IMR-90 (cell line): ENCODE results near the gene MGAT5B. TPM values are rescaled to one million over a fixed set of nuclear protein-coding genes. Genes with fewer than 3 reads are reported as not detected.

Source experiments
- ATAC-seq: fragments of 200-7000 bp; cut with Tn5 transposase; 2 replicates; pipeline ENCODE4 v1.9.1; 2020; ENCODE audit warnings: low read depth, mild to moderate bottlenecking, moderate library complexity
- BruUV-seq: library from RNA; stranded (reverse); fragments of 400-500 nt; replicated peaks from 2 replicates; lab custom pipeline; 2021; lab: Mats Ljungman, UMichigan
- CTCF ChIA-PET: fragments of 300-600 bp; formaldehyde crosslinking; extraction: SDS; loops from one replicate; lab custom pipeline; 2021; ENCODE audit warnings: antibody characterized with exemption; lab: Yijun Ruan, JAX
- POLR2A ChIA-PET: fragments of 300-600 bp; sonication (Branson Sonifier 250); formaldehyde crosslinking; loops from one replicate; lab custom pipeline; 2022; ENCODE audit warnings: antibody characterized with exemption; ENCODE audit not compliant: unreplicated experiment; lab: Charles Lee
- DNase-seq: peaks from one replicate; pipeline ENCODE4 v3.0.0; 2013
- H2AFZ ChIP-seq: replicated peaks from 2 replicates; pipeline ENCODE3; 2013; ENCODE audit warnings: low read length, mild to moderate bottlenecking; ENCODE audit not compliant: poor library complexity
- H2AK5ac ChIP-seq: 2 replicates; pipeline ENCODE4 v1.6.1; 2013; ENCODE audit warnings: low read depth, low read length, inconsistent platforms
- H2AK9ac ChIP-seq: replicated peaks from 2 replicates; pipeline ENCODE3; 2013; ENCODE audit warnings: mild to moderate bottlenecking, low read depth, low read length, moderate library complexity; ENCODE audit not compliant: poor library complexity
- H2BK120ac ChIP-seq: 2 replicates; pipeline ENCODE4 v1.6.1; 2013; ENCODE audit warnings: low read depth, low read length, inconsistent platforms
- H2BK15ac ChIP-seq: 3 replicates; pipeline ENCODE4 v1.6.1; 2013; ENCODE audit warnings: low read depth, low read length, inconsistent platforms
- H2BK20ac ChIP-seq: 2 replicates; pipeline ENCODE4 v1.6.1; 2013; ENCODE audit warnings: low read depth, mild to moderate bottlenecking, inconsistent platforms, low read length, moderate library complexity
- H2BK5ac ChIP-seq: 2 replicates; pipeline ENCODE4 v1.6.1; 2013; ENCODE audit warnings: mild to moderate bottlenecking, low read depth, low read length, inconsistent platforms; ENCODE audit not compliant: poor library complexity, severe bottlenecking
- H3K14ac ChIP-seq: replicated peaks from 2 replicates; pipeline ENCODE4 v1.6.1; 2013; ENCODE audit warnings: low read depth, low read length, inconsistent platforms
- H3K18ac ChIP-seq: 2 replicates; pipeline ENCODE4 v1.6.1; 2013; ENCODE audit warnings: low read depth, low read length, control low read depth
- H3K23ac ChIP-seq: 2 replicates; pipeline ENCODE4 v1.6.1; 2013; ENCODE audit warnings: low read depth, low read length, inconsistent platforms
- H3K27ac ChIP-seq: 2 replicates; pipeline ENCODE4 v1.5.1; 2013; ENCODE audit warnings: mild to moderate bottlenecking, control low read depth, low read length; ENCODE audit not compliant: insufficient read depth
- H3K27me3 ChIP-seq: 2 replicates; pipeline ENCODE4 v1.6.1; 2013; ENCODE audit warnings: low read length; ENCODE audit not compliant: control insufficient read depth, insufficient read depth
- H3K36me3 ChIP-seq: 2 replicates; pipeline ENCODE4 v1.6.1; 2013; ENCODE audit warnings: low read length, mixed read lengths; ENCODE audit not compliant: control insufficient read depth, insufficient read depth
- H3K4ac ChIP-seq: 2 replicates; pipeline ENCODE4 v1.6.1; 2013; ENCODE audit warnings: low read depth, low read length, inconsistent platforms
- H3K4me1 ChIP-seq: 2 replicates; pipeline ENCODE4 v1.6.1; 2013; ENCODE audit warnings: low read length, mixed read lengths; ENCODE audit not compliant: control insufficient read depth, insufficient read depth
- H3K4me2 ChIP-seq: 2 replicates; pipeline ENCODE4 v1.6.1; 2013; ENCODE audit warnings: low read depth, mild to moderate bottlenecking, control low read depth, low read length, moderate library complexity
- H3K4me3 ChIP-seq: 2 replicates; pipeline ENCODE4 v1.5.1; 2013; ENCODE audit warnings: low read depth, mild to moderate bottlenecking, control low read depth, low read length, moderate library complexity; ENCODE audit not compliant: insufficient read depth
- H3K56ac ChIP-seq: 2 replicates; pipeline ENCODE4 v1.6.1; 2013; ENCODE audit warnings: low read length, inconsistent platforms; ENCODE audit not compliant: insufficient read depth; ENCODE audit errors: extremely low read depth
- H3K79me1 ChIP-seq, 2 experiments: 2 replicates each; pipeline ENCODE4 v1.6.1; 2013; ENCODE audit warnings: low read length in 2 of 2, inconsistent platforms in 1 of 2, low read depth in 1 of 2
- H3K9ac ChIP-seq: 2 replicates; pipeline ENCODE4 v1.6.1; 2013; ENCODE audit warnings: low read depth, low read length, control low read depth
- H3K9me1 ChIP-seq: 2 replicates; pipeline ENCODE4 v1.6.1; 2013; ENCODE audit warnings: low read length, inconsistent platforms; ENCODE audit not compliant: insufficient read depth
- H3K9me3 ChIP-seq: 2 replicates; pipeline ENCODE4 v1.6.1; 2013; ENCODE audit warnings: low read length; ENCODE audit not compliant: control insufficient read depth, insufficient read depth
- H4K20me1 ChIP-seq: 2 replicates; pipeline ENCODE4 v1.6.1; 2013; ENCODE audit warnings: low read length, inconsistent platforms; ENCODE audit not compliant: insufficient read depth
- H4K5ac ChIP-seq: 2 replicates; pipeline ENCODE4 v1.6.1; 2013; ENCODE audit warnings: mild to moderate bottlenecking, low read depth, low read length, control low read depth
- H4K8ac ChIP-seq, 2 experiments: 2 replicates each; pipeline ENCODE4 v1.6.1; 2013; ENCODE audit warnings: low read depth in 2 of 2, low read length in 2 of 2, control low read depth in 1 of 2, inconsistent platforms in 1 of 2
- H4K91ac ChIP-seq: 2 replicates; pipeline ENCODE4 v1.6.1; 2013; ENCODE audit warnings: low read depth, low read length, inconsistent platforms; ENCODE audit not compliant: insufficient read depth
- BHLHE40 ChIP-seq: fragments of 150-350 bp; IDR thresholded peaks from 2 replicates; pipeline ENCODE4 v1.6.1; 2016; ENCODE audit warnings: mild to moderate bottlenecking, low read depth, low read length
- CEBPB ChIP-seq: IDR thresholded peaks from 2 replicates; pipeline ENCODE4 v1.6.1; 2012; ENCODE audit warnings: low read depth, low read length, improper control_type of control experiment
- CHD1 ChIP-seq: IDR thresholded peaks from 2 replicates; pipeline ENCODE4 v1.6.1; 2012; ENCODE audit warnings: low read depth, low read length, improper control_type of control experiment
- MAFK ChIP-seq: IDR thresholded peaks from 2 replicates; pipeline ENCODE4 v1.6.1; 2012; ENCODE audit warnings: low read depth, low read length, improper control_type of control experiment
- MXI1 ChIP-seq: IDR thresholded peaks from 2 replicates; pipeline ENCODE4 v1.6.1; 2012; ENCODE audit warnings: low read depth, mild to moderate bottlenecking, low read length, moderate library complexity, borderline replicate concordance
- NFE2L2 ChIP-seq: fragments of 150-350 bp; IDR thresholded peaks from 2 replicates; pipeline ENCODE4 v1.6.1; 2016; ENCODE audit warnings: low read depth, mild to moderate bottlenecking, low read length
- POLR2A ChIP-seq: IDR thresholded peaks from 2 replicates; pipeline ENCODE4 v1.6.1; 2012; ENCODE audit warnings: mild to moderate bottlenecking, low read depth, low read length
- RAD21 ChIP-seq: IDR thresholded peaks from 2 replicates; pipeline ENCODE4 v1.6.1; 2012; ENCODE audit warnings: low read length, improper control_type of control experiment
- RCOR1 ChIP-seq: IDR thresholded peaks from 2 replicates; pipeline ENCODE4 v1.6.1; 2012; ENCODE audit warnings: mild to moderate bottlenecking, low read length, improper control_type of control experiment; ENCODE audit not compliant: insufficient replicate concordance
- RFX5 ChIP-seq: IDR thresholded peaks from 2 replicates; pipeline ENCODE4 v1.8.0; 2012; ENCODE audit warnings: low read depth, mild to moderate bottlenecking, low read length, moderate library complexity
- USF2 ChIP-seq: fragments of 150-350 bp; IDR thresholded peaks from 2 replicates; pipeline ENCODE4 v1.6.1; 2017; ENCODE audit warnings: mild to moderate bottlenecking, antibody characterized with exemption, low read length, low read depth
- WGBS, 2 experiments: methylation state at CpG; one replicate each; pipeline versions ENCODE4 v1.1.5 to v1.1.7; 2013; ENCODE audit warnings: missing lambda C conversion rate in 2 of 2; ENCODE audit not compliant: insufficient read length in 1 of 2; ENCODE audit errors: extremely low coverage in 2 of 2; 5-methylcytosine and 5-hydroxymethylcytosine counted together
- dilution Hi-C: fragments of 300-500 bp; cut with HindIII; formaldehyde crosslinking; loops from one replicate; pipeline ENCODE4 v1.14.3; 2018; ENCODE audit warnings: low sequenced_read_pairs; ENCODE audit not compliant: unreplicated experiment
- in situ Hi-C: fragments of 300-500 bp; cut with MboI; formaldehyde crosslinking; loops from 3 replicates; pipeline ENCODE4 v1.14.3; 2019; ENCODE audit warnings: low sequenced_read_pairs, inconsistent platforms, mixed read lengths
- intact Hi-C: fragments of 100-400 bp; cut with micrococcal nuclease; formaldehyde crosslinking; loops from 2 replicates; pipeline ENCODE4 v1.10.0; 2022
- polyA plus RNA-seq, 3 experiments: library from polyadenylated mRNA; depleted of rRNA; stranded (reverse); fragments of >200 nt; gene quantifications; 2 replicates each; pipeline ENCODE4 v1.2.3, GENCODE V29; 2012; ENCODE audit warnings: low replicate concordance in 1 of 3
- total RNA-seq: library from RNA; depleted of rRNA; stranded (reverse); fragments of >200 nt; gene quantifications from 2 replicates; pipeline ENCODE4 v1.2.3, GENCODE V29; 2012
- TF ChIP-seq, protein P1 (sequence below): conservative IDR thresholded peaks from 2 replicates; pipeline ENCODE4 v1.5.1; 2012; ENCODE audit warnings: mild to moderate bottlenecking, low read depth, low read length, improper control_type of control experiment

MGAT5B gene
- total and polyA plus RNA-seq, 2 of the 4 experiments (the other 2 are of a cell fraction) = 0.54 to 2.0 TPM

- H4K91ac ChIP-seq = no peak overlapping the region
- no peaks in the 10 kb centered on the region for H3K36me3 ChIP-seq
- H3K79me1 ChIP-seq = no peaks in the 10 kb centered on the region
- ChIA-PET CTCF (no interaction called here), POLR2A (no interaction called here)
- no peak overlapping the region for H2AFZ ChIP-seq
- dilution Hi-C loops = no loop called here
- in situ Hi-C loops = no loop called here
- H3K56ac ChIP-seq = no peak overlapping the region
- H3K4me1 ChIP-seq = no peaks in the 10 kb centered on the region
- peaks cover 2% of the 10 kb centered on the region; the same call in 1 of the 2 replicates for H3K9me3 ChIP-seq
- H2BK120ac ChIP-seq = no peak overlapping the region
- DNase-seq (no peak), ATAC-seq (no peak)
- TF ChIP-seq, protein P1, sequence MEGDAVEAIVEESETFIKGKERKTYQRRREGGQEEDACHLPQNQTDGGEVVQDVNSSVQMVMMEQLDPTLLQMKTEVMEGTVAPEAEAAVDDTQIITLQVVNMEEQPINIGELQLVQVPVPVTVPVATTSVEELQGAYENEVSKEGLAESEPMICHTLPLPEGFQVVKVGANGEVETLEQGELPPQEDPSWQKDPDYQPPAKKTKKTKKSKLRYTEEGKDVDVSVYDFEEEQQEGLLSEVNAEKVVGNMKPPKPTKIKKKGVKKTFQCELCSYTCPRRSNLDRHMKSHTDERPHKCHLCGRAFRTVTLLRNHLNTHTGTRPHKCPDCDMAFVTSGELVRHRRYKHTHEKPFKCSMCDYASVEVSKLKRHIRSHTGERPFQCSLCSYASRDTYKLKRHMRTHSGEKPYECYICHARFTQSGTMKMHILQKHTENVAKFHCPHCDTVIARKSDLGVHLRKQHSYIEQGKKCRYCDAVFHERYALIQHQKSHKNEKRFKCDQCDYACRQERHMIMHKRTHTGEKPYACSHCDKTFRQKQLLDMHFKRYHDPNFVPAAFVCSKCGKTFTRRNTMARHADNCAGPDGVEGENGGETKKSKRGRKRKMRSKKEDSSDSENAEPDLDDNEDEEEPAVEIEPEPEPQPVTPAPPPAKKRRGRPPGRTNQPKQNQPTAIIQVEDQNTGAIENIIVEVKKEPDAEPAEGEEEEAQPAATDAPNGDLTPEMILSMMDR = no peak
- TF ChIP-seq RFX5 (no peak), CEBPB (no peak), NFE2L2 (no peak), RCOR1 (no peak), USF2 (no peak), MXI1 (no peak), POLR2A (no peak), MAFK (no peak), RAD21 (no peak), CHD1 (no peak), BHLHE40 (no peak)
- H4K8ac ChIP-seq = no peak overlapping the region
- H3K4me3 ChIP-seq = no peak overlapping the region
- no peak overlapping the region for H2BK5ac ChIP-seq
- no peak overlapping the region for H2BK20ac ChIP-seq
- no peak overlapping the region for H3K4me2 ChIP-seq
- H4K20me1 ChIP-seq = no peaks in the 10 kb centered on the region
- no peak overlapping the region for H3K4ac ChIP-seq
- BruUV-seq = no TSS peak
- H4K5ac ChIP-seq = no peak overlapping the region
- H2BK15ac ChIP-seq = no peak overlapping the region
- H3K14ac ChIP-seq = no peak overlapping the region
- no peak overlapping the region for H2AK5ac ChIP-seq
- no peak overlapping the region for H2AK9ac ChIP-seq
- no peaks in the 10 kb centered on the region for H3K9me1 ChIP-seq
- no peak overlapping the region for H3K18ac ChIP-seq
- intact Hi-C loops = no loop called here
- no peak overlapping the region for H3K23ac ChIP-seq
- no peak overlapping the region for H3K9ac ChIP-seq
- H3K27me3 ChIP-seq = peaks cover 33% of the 10 kb centered on the region
- WGBS, 2 experiments = 60% methylated on average over 1 of the region's 8 CpGs; no CpG with 5 or more reads in 1 of the 2 experiments
- H3K27ac ChIP-seq = no peak overlapping the region
Measured at GRCh38 chr17:76848670-76849069, 19.5 kb upstream of the MGAT5B start.
